ENCODE results near the gene HOXA5.

Gene HOXA5

DNA sequence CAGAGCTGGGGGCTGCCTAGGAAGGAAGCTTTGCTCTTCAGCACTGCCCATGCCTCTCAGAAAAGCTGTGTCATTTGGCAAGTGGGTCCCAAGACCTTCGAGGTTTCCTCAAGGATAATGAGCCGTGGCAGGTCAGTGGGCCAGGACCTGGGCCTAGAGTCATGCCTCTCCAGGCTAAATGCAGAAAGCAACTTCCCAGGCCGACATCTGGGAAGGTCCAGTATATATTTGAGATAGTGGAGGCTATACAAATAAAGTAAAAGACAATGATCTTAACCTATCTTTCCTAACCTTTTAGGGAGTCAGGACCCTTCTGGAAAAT is 33.0 kb upstream of the HOXA5 start:
- TF ChIP-seq, protein P1, sequence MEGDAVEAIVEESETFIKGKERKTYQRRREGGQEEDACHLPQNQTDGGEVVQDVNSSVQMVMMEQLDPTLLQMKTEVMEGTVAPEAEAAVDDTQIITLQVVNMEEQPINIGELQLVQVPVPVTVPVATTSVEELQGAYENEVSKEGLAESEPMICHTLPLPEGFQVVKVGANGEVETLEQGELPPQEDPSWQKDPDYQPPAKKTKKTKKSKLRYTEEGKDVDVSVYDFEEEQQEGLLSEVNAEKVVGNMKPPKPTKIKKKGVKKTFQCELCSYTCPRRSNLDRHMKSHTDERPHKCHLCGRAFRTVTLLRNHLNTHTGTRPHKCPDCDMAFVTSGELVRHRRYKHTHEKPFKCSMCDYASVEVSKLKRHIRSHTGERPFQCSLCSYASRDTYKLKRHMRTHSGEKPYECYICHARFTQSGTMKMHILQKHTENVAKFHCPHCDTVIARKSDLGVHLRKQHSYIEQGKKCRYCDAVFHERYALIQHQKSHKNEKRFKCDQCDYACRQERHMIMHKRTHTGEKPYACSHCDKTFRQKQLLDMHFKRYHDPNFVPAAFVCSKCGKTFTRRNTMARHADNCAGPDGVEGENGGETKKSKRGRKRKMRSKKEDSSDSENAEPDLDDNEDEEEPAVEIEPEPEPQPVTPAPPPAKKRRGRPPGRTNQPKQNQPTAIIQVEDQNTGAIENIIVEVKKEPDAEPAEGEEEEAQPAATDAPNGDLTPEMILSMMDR (IDR thresholded peaks at IDR 0.05; ENCODE audit: low read depth, low read length): no peak
- no peak overlapping the region for H3K4me3 ChIP-seq (ENCODE audit: low read depth, low read length)

DNA sequence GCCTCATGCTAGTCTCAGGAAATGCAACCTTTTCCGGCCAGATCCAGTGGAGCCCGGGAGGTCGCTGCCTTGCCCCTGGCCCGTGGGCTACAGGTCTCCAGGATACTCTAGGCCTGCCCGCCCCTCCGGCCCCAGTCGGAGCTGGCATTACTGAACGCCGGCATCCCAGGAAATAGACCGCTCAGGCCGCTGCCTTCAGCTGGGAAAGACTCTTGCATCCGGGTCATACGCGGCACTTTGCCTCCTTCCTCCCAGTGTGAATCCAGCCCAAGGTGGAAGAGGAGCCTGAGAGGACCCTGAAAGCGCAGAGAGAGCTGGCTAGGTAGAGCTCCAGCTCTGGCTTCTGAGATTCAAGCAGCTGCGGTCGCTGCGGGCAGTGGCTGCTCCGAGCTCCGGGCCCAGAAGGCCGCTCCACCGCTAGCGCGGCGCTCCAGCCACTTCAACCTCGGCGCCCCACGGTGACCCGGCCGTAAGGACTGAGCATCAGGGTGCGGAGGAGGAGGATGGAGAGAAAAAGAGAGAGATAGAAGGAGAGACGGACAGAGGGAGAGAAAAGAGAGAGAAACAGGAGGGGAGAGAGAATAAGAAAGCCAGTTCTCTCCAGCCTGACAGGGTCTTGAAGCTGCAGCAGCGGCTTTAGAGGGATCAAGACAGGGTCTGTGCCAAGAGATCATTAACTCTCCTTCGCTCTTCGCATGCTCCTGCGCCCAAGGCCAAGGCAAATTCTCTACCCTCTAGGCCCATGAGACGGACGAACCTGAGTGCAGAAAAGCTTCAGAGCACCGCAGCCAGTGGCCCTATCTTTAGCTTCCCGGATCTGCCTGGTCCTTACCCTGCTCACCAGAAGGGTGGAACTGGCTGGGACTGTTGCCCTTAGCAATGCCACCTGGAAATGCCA is 32.4 kb upstream of the HOXA5 start:
- TF ChIP-seq, protein P1 (IDR thresholded peaks at IDR 0.05; ENCODE audit: low read depth, low read length): no peak
- no peak overlapping the region for H3K4me3 ChIP-seq (ENCODE audit: low read depth, low read length)

DNA sequence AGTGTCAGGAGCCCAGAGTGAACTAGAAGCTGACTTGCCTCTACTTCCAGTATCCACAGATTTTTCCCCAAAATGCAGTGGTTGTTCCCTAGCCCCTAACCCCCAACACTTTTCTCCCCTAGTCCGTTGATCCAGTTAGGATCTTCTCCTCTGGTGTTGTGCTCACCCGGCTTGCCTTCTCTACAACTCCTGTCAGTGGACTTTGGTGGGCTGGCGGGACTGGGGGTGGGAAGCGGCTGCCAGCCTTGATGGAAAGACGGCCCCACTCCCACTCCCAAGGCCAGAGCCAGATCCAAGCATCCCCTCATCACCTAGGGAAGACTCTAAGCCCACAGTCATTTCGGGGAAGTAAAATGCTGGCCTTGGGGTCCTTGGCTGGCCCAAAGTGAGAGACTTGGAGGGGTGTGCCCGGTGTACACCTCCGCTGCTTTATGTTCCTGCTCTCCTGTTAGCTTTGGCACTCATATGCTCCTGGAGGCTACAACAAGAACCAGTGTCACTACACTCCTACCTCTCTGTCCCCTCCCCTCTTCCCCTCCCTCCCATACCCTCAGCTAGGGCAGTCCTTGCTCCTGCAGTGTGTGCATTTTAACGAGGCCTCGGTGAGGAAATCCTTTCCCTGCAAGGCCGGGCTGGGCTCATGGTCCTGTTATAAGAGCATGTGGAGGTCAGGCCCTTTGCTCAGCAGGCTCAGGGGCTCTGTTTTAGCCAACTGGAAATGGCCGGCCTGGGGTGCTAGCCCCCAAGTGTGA is 31.6 kb upstream of the HOXA5 start:
- no peak overlapping the region for H3K4me3 ChIP-seq (ENCODE audit: low read depth, low read length)
- TF ChIP-seq, protein P1 (IDR thresholded peaks at IDR 0.05; ENCODE audit: low read depth, low read length): no peak

DNA sequence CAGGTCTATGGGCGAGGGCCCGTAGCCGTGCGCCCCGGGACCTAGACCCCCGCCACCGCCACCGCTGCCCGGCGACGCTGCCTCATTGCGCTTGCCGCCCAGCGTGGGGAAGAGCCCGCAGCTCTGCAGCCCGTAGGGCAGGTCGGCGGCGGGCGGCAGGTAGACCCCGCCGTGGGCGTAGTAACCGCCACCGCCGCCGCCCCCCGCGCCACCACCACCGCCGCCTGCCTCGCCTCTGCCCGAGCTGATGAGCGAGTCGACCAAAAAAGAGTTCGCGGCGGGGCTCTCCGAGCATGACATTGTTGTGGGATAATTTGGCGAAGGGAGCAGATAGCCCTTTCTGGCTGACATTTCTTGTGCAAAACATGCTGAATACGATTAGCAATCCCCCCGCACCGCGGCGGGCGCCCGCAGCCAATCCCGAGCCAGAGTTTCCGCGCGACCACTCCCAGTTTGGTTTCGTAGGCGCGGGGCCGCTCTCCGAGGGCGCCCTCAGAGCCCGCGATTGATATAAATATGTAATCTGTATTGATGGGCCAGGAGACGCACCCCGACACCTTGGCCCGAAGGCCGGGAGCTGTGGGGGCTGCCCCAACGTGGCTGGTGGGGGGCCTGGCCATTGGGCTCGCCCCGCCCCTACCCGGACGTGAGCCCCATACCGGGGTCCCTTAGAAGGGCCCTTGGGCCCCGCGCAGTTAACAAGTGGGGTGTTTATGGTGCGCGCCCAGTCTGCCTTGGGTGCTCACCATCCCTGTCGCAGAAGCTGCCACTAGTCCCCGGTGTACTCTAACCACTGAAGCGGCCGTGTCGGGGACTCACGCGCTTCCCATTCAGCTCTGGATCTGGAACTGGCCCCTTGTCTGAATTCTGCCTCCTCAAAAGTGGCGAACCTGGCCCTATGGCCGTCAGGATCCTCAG is 30.7 kb upstream of the HOXA5 start, which contains the start of gene HOXA10:
Gene HOXA10 (minus strand): TSS at position 365 of the 918 bp plus-strand sequence. CDS start 14 bp downstream, at position 351.
- H3K4me3 ChIP-seq (ENCODE audit: low read depth, low read length): peak within 1 kb of the TSS; percentile 42
- TF ChIP-seq, protein P1 (IDR thresholded peaks at IDR 0.05; ENCODE audit: low read depth, low read length): no peak

DNA sequence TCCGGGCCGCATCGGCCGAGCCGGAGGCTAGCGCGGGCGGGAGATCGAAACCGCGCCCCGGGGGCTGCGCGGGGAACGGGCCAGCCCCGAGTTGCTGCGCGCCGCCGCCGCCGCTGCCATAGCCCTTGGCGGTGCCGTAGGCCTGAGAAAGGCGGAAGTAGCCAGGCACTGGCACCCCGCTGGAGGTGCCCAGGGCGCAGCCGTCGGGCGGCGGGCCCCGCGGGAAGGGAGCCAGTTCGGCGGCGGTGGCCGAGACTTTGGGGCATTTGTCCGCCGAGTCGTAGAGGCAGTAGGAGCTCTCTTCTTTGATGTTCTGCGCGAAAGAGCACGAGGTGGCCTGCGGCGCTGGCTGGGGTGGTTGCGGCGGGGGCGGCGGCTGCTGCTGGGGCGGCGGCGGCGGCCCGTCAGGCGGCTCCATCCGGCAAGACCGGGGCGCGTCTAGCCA is 30.1 kb upstream of the HOXA5 start:
- TF ChIP-seq, protein P1 (IDR thresholded peaks at IDR 0.05; ENCODE audit: low read depth, low read length): no peak
- H3K4me3 ChIP-seq (ENCODE audit: low read depth, low read length): peak overlapping the region; percentile 42

DNA sequence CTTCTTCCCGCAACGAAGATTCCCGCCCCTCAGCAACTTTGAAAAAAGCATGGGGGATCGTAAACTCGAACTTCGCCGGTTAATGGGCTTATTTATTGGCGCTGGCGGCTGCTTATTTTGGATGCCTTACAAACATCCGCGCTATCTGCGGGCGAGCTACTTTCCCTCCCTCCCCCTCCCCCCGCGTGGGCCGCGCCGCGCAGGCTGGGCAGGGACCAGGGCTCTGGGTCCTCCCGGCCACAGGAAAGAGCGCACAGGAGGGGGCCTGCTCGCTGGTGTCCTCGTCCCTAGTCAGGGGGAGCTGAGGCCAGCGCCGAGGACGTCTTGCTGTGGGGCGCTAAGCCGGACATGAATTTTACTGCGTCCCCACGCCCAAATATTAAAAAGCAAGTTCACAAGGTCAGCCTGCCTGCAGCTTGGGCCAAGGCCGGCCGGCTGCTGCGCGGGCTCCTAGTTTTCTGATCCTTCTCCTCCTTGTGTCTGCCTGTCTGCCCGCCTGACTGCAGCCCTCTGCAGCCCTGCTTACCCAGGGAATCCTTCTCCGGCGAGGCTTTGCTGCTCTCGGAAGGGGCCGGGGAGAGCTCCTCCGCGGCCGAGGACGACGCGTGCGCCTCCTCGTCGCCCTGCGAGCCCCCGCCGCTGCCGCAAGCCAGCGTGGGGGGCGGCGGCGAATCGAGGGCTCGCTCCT is 29.5 kb upstream of the HOXA5 start:
- TF ChIP-seq, protein P1 (IDR thresholded peaks at IDR 0.05; ENCODE audit: low read depth, low read length): no peak
- H3K4me3 ChIP-seq (ENCODE audit: low read depth, low read length): peak overlapping the region; percentile 42

Measured in WI38 (cell line).